ENCODE data around the gene MIAT. TPM values are rescaled to one million over a fixed set of nuclear protein-coding genes. Genes with fewer than 3 reads are reported as not detected.

The MIAT gene
- total and polyA plus RNA-seq, 2 of the 8 experiments (the other 6 are each of a cell fraction or from before 2014, with no cell fraction given): 27.6 to 36.0 TPM

DNA sequence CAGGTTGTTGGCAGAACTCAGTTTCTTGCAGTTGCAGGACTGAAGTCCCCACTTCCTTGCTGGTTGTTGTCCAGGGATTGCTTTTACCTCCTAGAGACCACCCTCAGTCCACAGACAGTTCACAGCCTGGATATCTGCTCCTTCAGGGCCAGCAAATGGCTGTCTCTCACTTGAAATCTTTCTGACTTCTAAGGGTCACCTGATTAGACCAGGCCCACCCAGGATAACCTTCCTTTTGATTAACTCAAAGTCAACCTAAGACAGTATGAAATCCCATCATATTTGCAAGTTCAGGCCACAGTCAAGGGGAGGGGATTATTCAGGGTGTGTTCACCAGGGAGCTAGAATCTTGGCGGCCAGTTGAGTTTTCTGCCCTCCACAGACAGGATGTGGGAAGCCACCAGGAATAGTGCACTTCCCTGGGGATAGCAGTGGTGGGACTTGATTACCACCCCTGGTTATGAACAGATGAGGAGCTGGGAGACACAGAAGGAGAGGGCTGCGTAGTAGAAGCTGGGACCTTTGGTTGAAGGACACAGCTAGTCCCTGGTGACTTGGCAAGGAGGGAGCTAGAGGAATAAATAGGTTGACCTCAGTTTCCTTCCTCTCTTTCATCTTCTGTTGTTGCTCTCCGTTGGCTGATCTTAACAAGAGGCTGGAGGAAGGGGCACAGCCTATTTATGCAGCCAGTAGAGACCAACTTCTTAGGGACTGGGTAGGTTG lies 33.4 kb downstream of the MIAT start:
- 87% methylated on average over 3 of the region's 3 CpGs; no CpG with 5 or more reads in 1 of the 2 experiments for WGBS, 2 experiments (ENCODE audit: extremely low coverage in 1 of 2, insufficient coverage in 1 of 2, insufficient read length in 1 of 2, insufficient replicate concordance in 2 of 2, low coverage in 1 of 2, low lambda C conversion rate in 2 of 2, missing lambda C conversion rate in 1 of 2)
- Histone ChIP-seq H3K4me3 (ENCODE audit: extremely low read depth in 1 of 4, insufficient read depth in 2 of 4, low read depth in 3 of 4, low read length in 4 of 4) (no peak overlapping the region), H2AFZ (ENCODE audit: low read length) (no peak overlapping the region), H3K14ac (ENCODE audit: insufficient read length) (no peak overlapping the region), H3K18ac (ENCODE audit: extremely low read depth, low read length) (no peak overlapping the region), H2BK12ac (ENCODE audit: low read depth, low read length) (no peak overlapping the region; the same call in 1 of the 2 replicates), H3K79me2 (ENCODE audit: control insufficient read depth in 1 of 2, insufficient read depth in 2 of 2, low read length in 2 of 2) (no peaks in the 10 kb centered on the region), H3K23me2 (ENCODE audit: low read depth, low read length) (no peaks in the 10 kb centered on the region), H3K36me3 (ENCODE audit: control insufficient read depth in 2 of 4, insufficient read depth in 4 of 4, low read length in 3 of 4) (no peaks in the 10 kb centered on the region), H3K9ac (replicated peaks in 1 of 4; ENCODE audit: extremely low read depth in 1 of 4, low read depth in 3 of 4, low read length in 3 of 4) (no peak overlapping the region), H4K8ac (ENCODE audit: extremely low read depth, insufficient read depth, low read length) (no peak overlapping the region), H3K79me1 (ENCODE audit: low read depth, low read length) (no peaks in the 10 kb centered on the region), H3K56ac (replicated peaks; ENCODE audit: insufficient read length, low read depth, low read length) (no peak overlapping the region), H3K27ac (ENCODE audit: low read depth, low read length) (no peak overlapping the region), H3K23ac (ENCODE audit: insufficient read length) (no peak overlapping the region), H2BK120ac (replicated peaks; ENCODE audit: low read depth, low read length) (no peak overlapping the region), H3K4ac (replicated peaks; ENCODE audit: insufficient read length, low read depth, low read length) (no peak overlapping the region), H2BK20ac (ENCODE audit: low read length) (no peak overlapping the region; the same call in 1 of the 2 replicates), H2BK15ac (ENCODE audit: low read length) (0 out of 2 replicates have a peak overlapping the region, but pooled peaks have one; percentile 63), H3K27me3 (replicated peaks in 1 of 4; ENCODE audit: control insufficient read depth in 3 of 4, extremely low read depth in 1 of 4, insufficient read depth in 3 of 4, low read length in 3 of 4) (peaks cover 0 to 6% (median 0%) of the 10 kb centered on the region in 4 experiments; a peak in 2 of 7 replicates), H4K5ac (ENCODE audit: insufficient read length, low read depth, low read length) (no peak overlapping the region), H4K20me1 (replicated peaks in 1 of 2; ENCODE audit: control insufficient read depth in 1 of 2, insufficient read depth in 2 of 2, low read length in 2 of 2) (no peaks in the 10 kb centered on the region), H3K4me2 (ENCODE audit: insufficient read depth in 1 of 2, low read depth in 2 of 2, low read length in 2 of 2) (no peak overlapping the region), H2AK5ac (ENCODE audit: low read depth, low read length) (no peak overlapping the region), H2BK5ac (ENCODE audit: low read depth, low read length) (no peak overlapping the region), H3K9me3 (ENCODE audit: insufficient read depth in 2 of 2, low read depth in 1 of 2, low read length in 1 of 2) (0 out of 4 replicates have a peak, but pooled peaks cover 0 to 4% of the 10 kb centered on the region in 2 experiments), H3K4me1 (replicated peaks in 1 of 4; ENCODE audit: control insufficient read depth in 3 of 4, insufficient read depth in 4 of 4, low read length in 3 of 4) (peaks cover 3 to 13% (median 8%) of the 10 kb centered on the region in 4 experiments; a peak in 6 of 7 replicates), H4K91ac (replicated peaks; ENCODE audit: insufficient read length, low read length) (no peak overlapping the region)
- ChIA-PET POLR2A (ENCODE audit: partially characterized antibody) (interaction anchor here (0.7 to 1.7 kb wide), 4 partner anchors 9 to 203 kb away, joined by 3 read pairs; no protein-coding TSS in a partner anchor), CTCF (ENCODE audit: partially characterized antibody) (interaction anchor here (1.0 to 2.2 kb wide), 4 partner anchors 10 to 159 kb away, joined by 3 to 8 read pairs (median 4); no protein-coding TSS in a partner anchor)
- peak; percentile 63 for TF ChIP-seq KDM1A (IDR thresholded peaks at IDR 0.05; ENCODE audit: borderline replicate concordance, low read length)
- TF ChIP-seq, protein P1, sequence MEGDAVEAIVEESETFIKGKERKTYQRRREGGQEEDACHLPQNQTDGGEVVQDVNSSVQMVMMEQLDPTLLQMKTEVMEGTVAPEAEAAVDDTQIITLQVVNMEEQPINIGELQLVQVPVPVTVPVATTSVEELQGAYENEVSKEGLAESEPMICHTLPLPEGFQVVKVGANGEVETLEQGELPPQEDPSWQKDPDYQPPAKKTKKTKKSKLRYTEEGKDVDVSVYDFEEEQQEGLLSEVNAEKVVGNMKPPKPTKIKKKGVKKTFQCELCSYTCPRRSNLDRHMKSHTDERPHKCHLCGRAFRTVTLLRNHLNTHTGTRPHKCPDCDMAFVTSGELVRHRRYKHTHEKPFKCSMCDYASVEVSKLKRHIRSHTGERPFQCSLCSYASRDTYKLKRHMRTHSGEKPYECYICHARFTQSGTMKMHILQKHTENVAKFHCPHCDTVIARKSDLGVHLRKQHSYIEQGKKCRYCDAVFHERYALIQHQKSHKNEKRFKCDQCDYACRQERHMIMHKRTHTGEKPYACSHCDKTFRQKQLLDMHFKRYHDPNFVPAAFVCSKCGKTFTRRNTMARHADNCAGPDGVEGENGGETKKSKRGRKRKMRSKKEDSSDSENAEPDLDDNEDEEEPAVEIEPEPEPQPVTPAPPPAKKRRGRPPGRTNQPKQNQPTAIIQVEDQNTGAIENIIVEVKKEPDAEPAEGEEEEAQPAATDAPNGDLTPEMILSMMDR (IDR thresholded peaks at IDR 0.05; ENCODE audit: control extremely low read depth in 1 of 3, insufficient read depth in 1 of 3, low read depth in 1 of 3, low read length in 3 of 3): no peak
- TF ChIP-seq KDM4A (IDR thresholded peaks at IDR 0.05; ENCODE audit: low read depth, low read length, severe bottlenecking): no peak
- TF ChIP-seq TAF1 (IDR thresholded peaks at IDR 0.05; ENCODE audit: low read depth, low read length): no peak
- FAIRE-seq: no peak
- no peak for DNase-seq (ENCODE audit: low read depth in 1 of 2, low spot score in 2 of 2)

Data from H1 (cell line).